ENCODE results near the gene CAPNS2. TPM values are rescaled to one million over a fixed set of nuclear protein-coding genes. Genes with fewer than 3 reads are reported as not detected.

The CAPNS2 gene
- total RNA-seq, 2 donors from 2014 or later = not detected

Other genes starting within 250 kb of the CAPNS2 start
- gene IRX6, start 242.5 kb upstream of the CAPNS2 start, total RNA-seq = not detected
- not detected for gene MMP2, start 87.5 kb upstream of the CAPNS2 start, total RNA-seq
- gene LPCAT2, start 57.6 kb upstream of the CAPNS2 start, total RNA-seq = 1 to 10 TPM; 1.5 to 2.0 TPM
- not detected for gene SLC6A2, start 89.3 kb downstream of the CAPNS2 start, total RNA-seq